Fibroblast of peridontal ligament (primary cell): Measurements from ENCODE around the gene OCLN.
"Not testable (repeated sequence)": the region's sequence is repeated elsewhere in the genome, so short reads cannot be mapped to it uniquely, and the experiment has no call there.

Source experiments
- DNase-seq: peaks from one replicate; pipeline ENCODE4 v3.0.0-alpha.2; 2010; ENCODE audit errors: extremely low read depth

OCLN gene

DNA sequence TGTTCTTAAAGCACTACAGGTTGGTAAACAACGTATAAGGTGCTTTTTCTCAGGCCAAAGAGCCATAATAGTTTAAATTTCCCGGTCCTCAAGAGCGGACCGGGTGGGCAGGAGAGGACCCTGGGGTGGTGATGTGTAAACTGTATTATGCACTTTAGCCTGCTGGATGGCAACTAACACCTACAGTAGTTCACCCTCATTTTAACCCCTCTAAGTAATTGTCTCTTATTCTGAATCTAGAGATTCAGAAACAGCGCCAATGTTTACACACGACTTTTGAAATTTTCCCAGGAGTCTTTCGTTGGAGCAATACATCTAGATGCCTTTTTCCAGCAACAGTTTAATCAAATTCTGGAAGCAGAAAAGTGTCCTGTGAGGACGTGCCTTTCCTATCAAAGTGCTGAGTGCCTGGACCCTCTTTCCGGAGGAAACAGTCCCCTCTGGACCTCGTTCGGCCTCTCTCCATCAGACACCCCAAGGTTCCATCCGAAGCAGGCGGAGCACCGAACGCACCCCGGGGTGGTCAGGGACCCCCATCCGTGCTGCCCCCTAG, 676 bp upstream of the OCLN start:
- no peak for DNase-seq

DNA sequence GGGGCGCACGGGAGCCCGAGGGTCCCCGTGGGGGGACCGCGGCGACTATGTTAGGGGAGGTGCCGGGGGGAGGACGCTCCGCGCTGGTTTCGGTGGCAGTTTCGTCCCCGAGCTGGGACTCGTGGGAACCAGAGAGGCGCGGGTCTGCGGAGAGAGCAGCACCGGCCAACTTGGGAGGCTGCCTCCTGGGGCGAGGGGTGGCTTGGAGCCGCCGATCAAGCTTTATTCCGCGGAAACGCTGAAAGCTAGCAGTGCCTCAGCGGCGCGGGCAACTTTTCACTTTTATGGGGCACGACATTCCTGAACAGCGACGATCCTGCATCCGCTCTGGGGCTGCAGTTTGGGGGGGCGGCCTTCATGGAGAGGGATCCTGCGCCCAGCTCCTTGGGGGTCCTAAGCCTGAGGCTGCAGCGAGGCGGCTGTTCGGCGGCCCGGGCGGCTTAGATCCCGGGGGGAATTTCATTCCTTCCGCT, 369 bp downstream of the OCLN start:
- no peak for DNase-seq

DNA sequence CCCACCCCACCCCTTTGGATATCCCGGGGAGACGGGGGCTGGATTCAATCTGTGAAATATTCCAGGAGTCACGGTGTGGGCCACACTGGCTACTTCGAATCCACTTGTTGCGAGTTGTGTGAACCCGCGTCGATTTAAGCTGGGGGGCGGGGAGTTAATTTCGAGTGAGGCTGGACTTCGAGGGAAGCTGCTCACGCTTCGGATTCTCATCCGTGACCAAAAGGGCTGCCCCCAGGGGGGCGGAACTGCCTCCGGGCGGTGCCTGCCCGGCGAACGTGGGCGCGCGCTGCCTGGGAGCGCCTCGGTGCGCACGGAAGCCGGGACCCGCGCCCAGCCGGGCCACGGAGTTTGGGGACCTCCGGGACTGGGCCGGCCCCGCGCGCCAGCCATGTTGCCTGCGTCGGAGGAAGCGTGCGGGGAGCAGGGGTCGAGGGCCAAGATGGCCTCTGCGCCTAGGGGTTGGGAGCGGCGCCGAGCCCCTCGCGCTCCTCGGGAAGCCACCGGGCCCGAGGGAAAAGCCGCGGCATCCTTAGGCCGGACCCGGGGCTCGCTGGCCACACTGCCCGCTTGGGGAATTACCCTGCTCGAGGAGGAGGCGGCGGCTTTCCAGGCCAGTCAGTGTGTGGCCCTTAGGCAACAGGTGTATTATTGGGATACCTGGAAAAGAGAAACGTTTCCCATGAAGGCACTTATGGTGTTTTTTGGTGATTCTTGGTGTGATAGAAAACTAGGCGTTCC, 975 bp downstream of the OCLN start:
- no peak for DNase-seq

DNA sequence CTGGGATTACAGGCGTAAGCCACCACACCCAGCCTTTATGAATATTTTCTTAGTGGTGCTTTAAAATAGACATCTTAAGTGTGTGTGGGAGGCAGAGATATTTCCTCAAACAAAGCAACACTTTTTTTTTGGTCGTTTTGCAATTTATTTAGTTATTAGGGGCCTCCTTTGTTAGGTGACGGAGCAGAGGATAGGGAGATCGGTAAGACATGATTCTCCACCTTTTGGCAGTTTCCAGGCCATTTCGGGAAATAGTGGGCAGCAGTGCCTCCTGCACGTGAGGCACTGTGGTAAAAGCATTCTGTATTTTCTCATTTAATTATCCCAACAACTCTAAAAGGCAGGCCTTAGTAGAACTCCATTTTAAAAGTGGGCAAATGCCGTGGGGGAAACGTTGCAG, 1.9 kb downstream of the OCLN start:
- no peak for DNase-seq

DNA sequence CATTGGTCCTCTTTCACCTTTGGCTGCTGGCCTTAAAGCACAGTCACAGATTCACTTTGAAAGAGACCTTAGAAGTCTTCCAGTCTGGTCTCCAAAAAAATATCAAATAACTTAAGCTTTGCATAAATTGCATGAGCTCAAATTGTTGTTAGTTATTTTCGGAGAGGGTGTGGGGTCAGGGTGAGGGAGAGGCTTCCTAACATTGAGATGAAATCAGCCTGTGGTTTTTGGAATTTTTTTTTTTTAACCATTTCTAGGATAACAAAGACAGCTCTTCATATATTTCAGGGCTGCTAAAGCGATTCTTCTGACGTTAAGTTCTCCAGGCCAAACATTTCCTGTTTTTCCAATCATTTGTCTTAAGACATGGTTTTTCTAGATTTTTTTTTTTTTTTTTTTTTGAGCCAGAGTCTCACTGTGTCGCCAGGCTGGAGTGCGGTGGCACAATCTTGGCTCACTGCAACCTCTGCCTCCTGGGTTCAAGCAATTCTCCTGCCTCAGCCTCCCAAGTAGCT, 4.5 kb downstream of the OCLN start:
- no peak for DNase-seq

DNA sequence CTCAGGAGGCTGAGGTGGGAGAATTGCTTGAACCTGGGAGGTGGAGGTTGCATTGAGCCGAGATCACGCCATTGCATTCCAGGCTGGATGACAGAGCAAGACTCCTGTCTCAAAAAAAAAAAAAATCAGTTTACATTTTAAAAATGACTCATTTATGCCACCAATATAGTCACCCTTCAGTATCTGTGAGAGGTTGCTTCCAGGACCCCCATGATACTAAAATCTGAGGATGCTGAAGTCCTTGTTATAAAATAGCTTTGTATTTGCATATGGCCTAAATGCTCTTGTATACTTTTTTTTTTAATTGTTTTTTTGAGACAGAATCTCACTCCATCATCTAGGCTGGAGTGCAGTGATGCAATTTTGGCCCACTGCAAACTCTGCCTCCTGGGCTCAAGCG, 5.8 kb downstream of the OCLN start:
- no peak for DNase-seq

DNA sequence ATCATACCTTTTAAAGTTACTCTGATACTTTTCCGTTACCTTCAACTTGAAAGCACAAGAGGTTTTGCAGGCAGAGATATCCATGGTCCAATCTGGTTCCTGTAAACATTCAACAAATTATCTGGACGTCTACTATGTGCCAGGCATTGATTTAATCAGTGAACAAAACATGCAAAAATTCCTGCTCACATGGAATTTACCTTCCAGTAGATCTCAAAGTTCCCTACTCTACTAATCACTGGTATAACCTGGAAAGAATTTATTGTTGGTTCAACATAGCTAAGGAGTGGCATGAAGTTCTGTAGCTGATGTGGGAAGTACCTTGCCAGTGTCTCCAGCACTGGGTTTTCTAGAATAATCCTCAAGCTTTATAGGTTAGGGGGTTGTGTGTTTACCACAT, 9.8 kb downstream of the OCLN start:
- DNase-seq: no peak

DNA sequence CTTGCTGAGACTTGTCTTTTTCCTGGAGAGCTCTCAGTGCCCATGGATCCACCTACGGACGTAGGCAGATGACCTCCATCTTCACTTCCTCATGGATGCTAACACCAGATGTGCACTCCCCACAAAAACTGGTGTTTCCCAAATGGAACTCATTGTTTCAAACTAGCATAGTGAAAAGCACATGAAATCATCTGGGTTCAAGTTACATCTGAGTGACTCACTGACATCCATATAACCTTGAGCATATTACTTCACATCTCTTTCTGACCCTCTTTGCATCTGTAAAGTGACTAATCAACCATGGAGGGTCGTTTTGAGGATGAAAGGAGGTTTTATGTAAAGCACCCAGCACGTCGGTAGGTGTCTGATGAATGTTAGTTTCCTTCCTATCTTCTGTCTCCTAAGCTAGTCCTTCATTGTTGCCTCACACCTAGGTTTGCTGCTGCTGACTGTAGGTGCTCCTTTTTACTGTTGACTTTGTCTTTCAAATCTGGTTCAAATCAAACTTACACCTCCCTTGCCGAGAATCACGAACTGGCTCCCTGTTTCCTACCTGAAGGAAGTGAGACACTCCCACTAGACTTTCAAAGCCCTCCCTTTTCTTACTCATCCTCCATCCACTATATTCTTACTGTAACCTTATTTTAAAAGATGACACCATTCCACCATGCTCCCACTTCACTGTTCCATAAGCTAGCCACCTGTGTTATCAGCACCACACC, 10.3 kb downstream of the OCLN start:
- DNase-seq: peak; percentile 82

DNA sequence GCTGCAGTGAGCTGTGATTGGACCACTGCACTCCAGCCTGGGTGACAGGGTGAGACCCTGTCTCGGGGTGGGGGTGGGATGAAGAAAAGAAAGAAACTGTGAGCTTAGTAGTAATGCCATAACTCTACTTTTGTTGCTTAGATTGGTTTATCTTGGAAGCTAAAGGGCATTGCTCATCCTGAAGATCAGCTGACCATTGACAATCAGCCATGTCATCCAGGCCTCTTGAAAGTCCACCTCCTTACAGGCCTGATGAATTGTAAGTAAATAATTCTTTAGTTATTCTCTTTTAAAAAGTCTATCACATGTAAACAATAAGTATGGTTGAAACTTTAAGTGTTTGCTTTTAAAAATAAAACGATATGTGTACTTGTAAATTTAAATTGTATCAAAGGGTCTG, 11.4 kb downstream of the OCLN start:
- no peak for DNase-seq

DNA sequence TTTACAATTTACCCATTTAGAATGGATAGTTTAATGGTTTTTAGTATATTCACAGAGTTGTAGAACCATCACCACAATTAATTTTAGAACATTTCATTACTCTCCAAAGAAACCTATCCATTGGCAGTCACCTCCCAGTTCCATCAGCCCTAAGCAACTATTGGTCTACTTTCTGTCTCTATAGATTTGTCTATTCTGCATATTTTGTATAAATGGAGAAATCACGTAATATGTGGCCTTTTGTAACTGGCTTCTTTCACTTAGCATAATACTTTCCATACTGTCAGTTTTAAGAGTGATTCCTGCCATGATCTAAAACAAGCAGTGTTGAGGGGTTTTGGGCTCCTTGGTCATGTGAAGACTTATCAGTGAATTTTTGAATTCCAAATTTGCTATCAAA, 12.7 kb downstream of the OCLN start:
- no peak for DNase-seq

DNA sequence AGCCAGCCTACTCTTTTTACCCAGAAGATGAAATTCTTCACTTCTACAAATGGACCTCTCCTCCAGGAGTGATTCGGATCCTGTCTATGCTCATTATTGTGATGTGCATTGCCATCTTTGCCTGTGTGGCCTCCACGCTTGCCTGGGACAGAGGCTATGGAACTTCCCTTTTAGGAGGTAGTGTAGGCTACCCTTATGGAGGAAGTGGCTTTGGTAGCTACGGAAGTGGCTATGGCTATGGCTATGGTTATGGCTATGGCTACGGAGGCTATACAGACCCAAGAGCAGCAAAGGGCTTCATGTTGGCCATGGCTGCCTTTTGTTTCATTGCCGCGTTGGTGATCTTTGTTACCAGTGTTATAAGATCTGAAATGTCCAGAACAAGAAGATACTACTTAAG, 16.6 kb downstream of the OCLN start:
- DNase-seq: no peak

DNA sequence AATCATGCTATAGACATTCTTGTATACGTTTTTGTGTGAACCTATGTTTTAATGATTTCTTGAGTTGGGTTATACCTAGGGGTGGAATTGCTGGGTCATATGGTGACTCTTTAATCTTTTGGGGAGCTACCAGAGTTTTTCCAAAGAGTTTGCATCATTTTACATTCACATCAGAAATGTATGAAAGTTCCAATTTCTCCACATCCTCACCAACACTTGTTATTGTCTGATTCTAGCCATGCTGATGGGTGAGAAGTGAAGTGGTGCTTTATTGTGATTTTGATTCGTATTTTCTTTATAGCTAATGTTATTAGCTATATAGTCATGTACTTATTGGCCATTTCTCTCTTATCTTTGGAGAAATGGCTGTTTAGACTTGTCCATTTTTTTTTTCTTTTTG, 18.1 kb downstream of the OCLN start:
- no peak for DNase-seq

DNA sequence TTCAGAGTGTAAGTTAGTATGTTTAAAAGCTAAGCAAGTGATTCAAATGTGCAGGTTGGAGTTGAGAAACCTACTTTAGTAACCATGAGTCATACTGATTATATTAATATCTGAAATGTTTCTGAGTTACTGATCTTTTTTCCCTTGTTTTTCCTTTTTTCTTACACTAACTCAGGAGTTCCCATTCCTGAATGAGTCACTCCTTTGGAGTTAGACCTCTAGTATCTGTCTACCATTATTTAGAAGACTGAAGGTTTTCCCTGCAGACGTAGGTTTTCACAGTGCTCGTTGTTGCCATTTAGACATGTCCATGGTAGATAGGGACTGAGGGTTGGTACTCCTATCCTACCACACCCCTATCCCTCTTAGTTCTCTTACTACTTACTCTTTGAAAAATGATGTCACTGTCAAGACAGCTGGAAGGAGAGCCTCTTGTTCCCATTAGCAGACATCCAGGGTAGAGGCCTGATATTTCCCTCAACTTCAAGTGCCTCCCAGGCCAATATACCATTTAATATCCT, 20.2 kb downstream of the OCLN start:
- peak; percentile 46 for DNase-seq

DNA sequence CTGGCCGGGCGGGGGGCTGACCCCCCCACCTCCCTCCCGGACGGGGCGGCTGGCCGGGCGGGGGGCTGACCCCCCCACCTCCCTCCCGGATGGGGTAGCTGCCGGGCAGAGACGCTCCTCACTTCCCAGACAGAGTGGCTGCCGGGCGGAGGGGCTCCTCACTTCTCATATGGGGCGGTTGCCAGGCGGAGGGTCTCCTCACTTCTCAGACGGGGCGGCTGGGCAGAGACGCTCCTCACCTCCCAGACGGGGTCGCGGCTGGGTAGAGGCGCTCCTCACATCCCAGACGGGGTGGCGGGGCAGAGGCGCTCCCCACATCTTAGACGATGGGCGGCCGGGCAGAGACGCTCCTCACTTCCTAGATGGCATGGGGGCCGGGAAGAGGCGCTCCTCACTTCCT, 23.0 kb downstream of the OCLN start:
- not testable (repeated sequence) for DNase-seq

DNA sequence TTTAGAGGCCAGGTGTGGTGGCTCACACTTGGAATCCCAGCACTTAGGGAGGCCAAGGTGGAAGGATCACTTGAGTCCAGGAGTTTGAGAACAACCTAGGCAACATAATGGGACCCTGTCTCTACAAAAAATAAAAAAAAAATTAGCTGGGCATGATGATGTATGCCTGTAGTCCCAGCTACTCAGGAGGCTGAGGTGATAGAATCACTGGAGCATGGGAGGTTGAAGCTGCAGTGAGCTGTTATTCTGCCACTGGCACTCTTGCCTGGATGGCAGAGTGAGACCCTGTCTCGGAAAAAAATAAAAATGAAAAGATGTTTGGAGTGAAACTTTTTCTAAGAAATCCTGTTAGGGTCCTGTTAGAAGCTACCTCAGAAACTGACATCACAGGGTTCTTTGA, 24.2 kb downstream of the OCLN start:
- no peak for DNase-seq

DNA sequence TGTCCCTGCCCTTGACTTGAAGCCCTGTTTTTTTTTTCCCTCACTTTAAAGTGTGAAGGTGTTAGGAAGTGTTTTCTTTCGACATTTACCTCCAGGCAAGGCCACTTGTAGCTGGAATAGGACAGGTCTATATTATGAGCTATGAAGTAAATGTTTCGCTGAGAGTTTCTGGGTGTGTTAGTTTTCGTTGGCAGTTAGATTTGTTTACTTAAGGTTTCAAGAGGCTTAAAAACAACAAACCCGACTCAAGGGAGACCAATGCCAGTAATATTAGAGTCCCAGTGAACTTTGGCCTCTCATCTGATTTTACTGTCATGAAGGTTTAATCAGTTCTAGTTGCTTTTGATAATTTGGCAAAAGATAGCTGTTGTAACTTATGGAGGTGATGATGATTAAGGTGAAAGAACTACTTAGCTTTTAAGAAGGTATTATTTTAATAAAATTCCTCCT, 25.2 kb downstream of the OCLN start:
- DNase-seq: peak; percentile 38

DNA sequence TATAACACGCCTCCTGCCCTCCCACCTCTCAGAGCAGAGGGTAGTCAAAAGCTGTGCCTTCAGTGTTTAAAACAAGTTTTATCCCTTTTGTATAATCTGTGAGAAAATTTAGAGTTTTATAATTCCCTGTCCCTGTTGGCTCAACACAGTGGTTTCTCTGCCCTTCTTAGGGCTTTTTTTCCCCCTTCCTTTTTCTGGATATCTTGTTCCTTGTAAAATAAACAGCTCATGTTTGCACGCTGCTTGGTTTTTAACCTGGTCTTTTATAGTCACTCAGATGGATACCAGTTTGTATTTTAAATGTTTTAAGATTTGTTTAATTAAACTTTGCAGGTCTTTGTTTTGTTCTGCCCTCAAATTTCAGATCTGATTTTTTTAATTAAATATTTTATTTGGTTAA, 26.7 kb downstream of the OCLN start:
- DNase-seq: no peak

DNA sequence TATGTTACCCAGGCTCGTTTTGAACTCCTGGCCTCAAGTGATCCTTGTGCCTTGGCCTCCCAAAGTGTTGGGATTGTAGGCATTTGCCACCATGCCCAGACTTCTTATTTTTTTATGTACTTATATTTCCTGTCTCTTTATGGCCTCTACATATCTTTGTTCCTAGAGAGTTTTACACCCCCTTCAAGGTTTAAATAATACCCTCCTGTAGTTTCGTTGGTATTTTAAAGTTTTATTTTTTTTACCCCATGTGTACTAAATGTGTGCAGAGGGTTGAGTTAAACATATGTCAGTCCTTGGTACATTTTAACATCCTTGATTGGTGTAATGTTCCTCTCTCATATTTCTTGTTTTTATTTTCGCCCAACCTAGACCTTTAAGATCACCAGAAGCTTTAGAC, 29.4 kb downstream of the OCLN start:
- DNase-seq: no peak

DNA sequence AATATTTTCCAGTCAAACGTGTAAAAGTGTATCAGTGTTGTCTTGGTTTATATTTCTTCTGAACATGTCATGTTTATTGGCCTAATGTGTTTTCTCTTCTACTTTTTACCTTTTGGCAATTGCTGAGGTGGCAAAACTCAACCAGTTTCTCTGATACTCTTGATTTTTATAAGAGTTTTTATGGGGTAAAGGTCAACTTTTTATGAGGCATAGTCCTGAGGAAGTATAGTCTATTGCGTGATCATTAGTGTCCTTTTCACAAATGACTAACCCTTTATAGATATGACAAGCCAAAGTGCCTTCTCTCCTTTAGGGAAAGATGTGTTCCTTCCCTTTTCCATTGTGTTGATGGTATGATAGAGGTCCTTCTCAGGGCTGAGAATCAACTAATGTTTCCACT, 32.9 kb downstream of the OCLN start:
- no peak for DNase-seq

DNA sequence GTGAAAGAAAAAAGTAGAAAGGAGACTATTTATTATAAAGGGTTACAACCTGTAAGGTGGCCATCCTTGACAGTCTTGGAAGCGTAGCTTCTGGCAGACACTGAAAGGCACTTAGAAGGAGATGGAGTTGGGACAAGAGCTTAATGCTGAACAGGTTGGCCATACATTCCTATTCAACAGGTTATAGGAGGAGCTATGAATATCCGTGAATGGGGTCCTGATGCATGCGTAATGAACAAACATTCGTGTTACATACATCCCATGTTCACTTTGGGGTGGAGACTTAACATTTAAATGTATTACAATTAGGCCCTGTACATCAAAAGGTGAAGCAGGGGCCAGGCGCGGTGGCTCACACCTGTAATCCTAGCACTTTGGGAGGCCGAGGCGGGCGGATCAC, 34.1 kb downstream of the OCLN start:
- DNase-seq: no peak

DNA sequence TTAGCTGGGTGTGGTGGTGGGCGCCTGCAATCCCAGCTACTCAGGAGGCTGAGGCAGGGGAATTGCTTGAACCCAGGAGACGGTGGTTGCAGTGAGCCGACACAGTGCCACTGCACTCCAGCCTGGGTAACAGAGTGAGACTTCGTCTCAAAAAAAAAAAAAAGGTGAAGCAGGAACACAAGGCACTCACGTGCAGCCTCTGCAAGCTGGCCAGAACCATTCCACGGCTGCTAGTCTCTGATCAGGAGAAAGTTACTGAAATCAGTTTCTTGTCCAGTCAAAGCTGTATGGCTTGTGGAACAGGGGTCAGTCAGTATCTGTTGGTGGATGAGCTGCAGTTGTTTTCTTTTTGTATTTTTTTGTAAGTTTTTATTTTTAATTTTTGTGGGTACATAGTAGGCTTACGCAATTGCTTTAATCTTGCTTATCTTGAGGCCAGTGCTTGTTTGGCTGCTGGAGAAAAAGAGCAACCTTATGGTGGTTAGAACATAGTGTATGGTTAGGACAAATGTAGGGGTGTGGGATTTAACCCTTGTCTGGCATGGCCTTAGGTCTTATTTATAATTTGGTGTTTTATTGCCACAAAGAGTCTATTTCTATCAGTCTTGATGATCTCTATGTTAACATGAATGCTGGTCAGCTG, 34.7 kb downstream of the OCLN start:
- DNase-seq: no peak

DNA sequence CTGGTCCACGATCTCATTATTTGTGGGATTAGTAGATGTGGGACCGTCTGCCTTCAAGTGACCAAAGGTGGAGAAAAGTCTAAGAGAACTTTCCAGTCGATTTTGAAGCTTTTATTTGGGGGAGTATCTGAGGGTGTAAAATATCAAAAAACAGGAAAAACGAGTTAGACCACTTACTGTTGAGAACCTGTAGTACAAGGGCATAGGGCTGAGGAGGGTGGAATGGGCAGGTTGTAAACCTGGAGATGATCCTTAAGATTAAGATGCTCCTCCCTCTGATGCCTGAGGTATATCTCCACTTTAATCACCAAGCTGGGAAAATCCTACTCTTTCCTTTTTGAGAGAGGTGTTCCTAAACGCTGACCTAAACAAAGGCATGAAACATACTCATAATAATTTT, 35.4 kb downstream of the OCLN start:
- no peak for DNase-seq
